Stomach (tissue), 9 donors: ENCODE data around the gene GRIFIN. TPM values are rescaled to one million over a fixed set of nuclear protein-coding genes. Genes with fewer than 3 reads are reported as not detected.

Experiments used
- DNase-seq, 2 donors: peaks; one replicate each; pipeline versions ENCODE4 v3.0.0 to v3.0.0-alpha.2; 2013 to 2019
- H3K27ac ChIP-seq, 5 donors: fragments of 200-600 bp in 4 of 5; sonication (generic) in 4 of 5; one replicate each; pipeline ENCODE4 v1.5.1; 2013 to 2019; ENCODE audit warnings: mild to moderate bottlenecking in 1 of 5, moderate library complexity in 1 of 5
- H3K27me3 ChIP-seq, 3 donors: fragments of 200-600 bp; sonication (generic); one replicate each; pipeline ENCODE4 v1.5.1; 2017 to 2019; ENCODE audit warnings: mixed run types in 1 of 3
- H3K36me3 ChIP-seq, 4 donors: fragments of 200-600 bp; sonication (generic); 1 replicate in 3 of 4; 2 replicates in 1 of 4; pipeline ENCODE4 v1.5.1; 2016 to 2019
- H3K4me1 ChIP-seq, 4 donors: fragments of 200-600 bp; sonication (generic); one replicate each; pipeline ENCODE4 v1.5.1; 2016 to 2019
- H3K4me3 ChIP-seq, 4 donors: fragments of 200-600 bp; sonication (generic) in 3 of 4; one replicate each; pipeline ENCODE4 v1.5.1; 2016 to 2019; ENCODE audit warnings: mild to moderate bottlenecking in 1 of 4
- H3K9me3 ChIP-seq, 4 donors: fragments of 200-600 bp; sonication (generic); one replicate each; pipeline ENCODE4 v1.5.1; 2016 to 2019
- EP300 ChIP-seq: sonication (generic); formaldehyde crosslinking; IDR thresholded peaks from one replicate; pipeline ENCODE4 v1.6.1; 2017; ENCODE audit warnings: antibody characterized with exemption
- POLR2A ChIP-seq, 4 donors: fragments of 450-650 bp; IDR thresholded peaks; one replicate each; pipeline ENCODE4 v1.6.1; 2016; ENCODE audit warnings: antibody characterized with exemption in 4 of 4, control low read depth in 2 of 4, mild to moderate bottlenecking in 1 of 4, moderate library complexity in 1 of 4
- POLR2AphosphoS5 ChIP-seq, 3 donors: sonication (generic); formaldehyde crosslinking; IDR thresholded peaks; one replicate each; pipeline ENCODE4 v1.6.1; 2016; ENCODE audit warnings: antibody characterized with exemption in 3 of 3
- WGBS, 5 donors: extraction: QIAGEN DNeasy Blood & Tissue Kit in 3 of 5; methylation state at CpG; one replicate each; pipeline versions ENCODE4 v1.1.5 to v1.1.7; 2013 to 2018; 5-methylcytosine and 5-hydroxymethylcytosine counted together
- intact Hi-C: fragments of 100-400 bp; cut with DNase I; formaldehyde crosslinking; loops from one replicate; pipeline ENCODE4 v1.15.1; 2023; ENCODE audit warnings: low total_unique reads
- polyA plus RNA-seq, 3 donors: library from polyadenylated mRNA; stranded (reverse); fragments of 200-250 nt; gene quantifications; one replicate each; pipeline ENCODE4 v1.2.3, GENCODE V29; 2013
- total RNA-seq, 5 donors: library from RNA; depleted of rRNA; stranded (reverse); fragments of >200 nt; gene quantifications; one replicate each; pipeline versions ENCODE4 v1.1.0 to v1.2.3, GENCODE V29; 2014 to 2016
- TF ChIP-seq, protein P1 (sequence below), 7 experiments: fragments of 450-650 bp in 4 of 7; fragments of 200-600 bp in 3 of 7; sonication (generic) in 3 of 7; IDR thresholded peaks; one replicate each; pipeline ENCODE4 v1.5.1; 2016 to 2019; ENCODE audit warnings: antibody characterized with exemption in 7 of 7, control low read depth in 2 of 7, mild to moderate bottlenecking in 1 of 7
- donor health status: healthy with polysubstance abuse.
- donor health status: Bipolar disorder and iron deficiency.
- donor health status: healthy.

Gene GRIFIN
- total and polyA plus RNA-seq, 8 donors, result not detected

DNA sequence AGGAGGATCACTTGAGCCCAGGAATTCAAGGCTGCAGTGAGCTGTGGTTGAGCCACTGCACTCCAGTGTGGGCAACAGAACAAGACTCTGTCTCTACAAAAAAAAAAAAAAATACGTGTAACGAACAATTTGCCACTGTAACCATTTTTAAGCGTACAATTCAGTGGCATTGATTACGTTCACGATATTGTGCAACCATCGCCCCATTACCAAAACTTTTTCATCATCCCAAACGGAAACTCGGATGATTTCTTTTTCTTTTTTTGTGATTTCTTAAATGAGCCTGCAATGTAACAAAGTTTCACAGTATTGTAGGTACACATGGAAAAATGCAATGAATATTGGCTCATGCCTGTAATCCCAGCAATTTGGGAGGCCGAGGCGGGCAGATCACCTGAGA lies 9.5 kb downstream of the GRIFIN start:
- DNase-seq, result no peak
- Histone ChIP-seq H3K27me3 (peaks cover 0 to 25% (median 0%) of the 10 kb centered on the region in 3 donors), H3K4me3 (no peak overlapping the region), H3K27ac (no peak overlapping the region), H3K36me3 (no peaks in the 10 kb centered on the region), H3K9me3 (no peaks in the 10 kb centered on the region), H3K4me1 (peaks cover 4 to 16% (median 11%) of the 10 kb centered on the region in 4 donors)
- TF ChIP-seq POLR2A (IDR thresholded peaks at IDR 0.05), result no peak
- TF ChIP-seq, protein P1, sequence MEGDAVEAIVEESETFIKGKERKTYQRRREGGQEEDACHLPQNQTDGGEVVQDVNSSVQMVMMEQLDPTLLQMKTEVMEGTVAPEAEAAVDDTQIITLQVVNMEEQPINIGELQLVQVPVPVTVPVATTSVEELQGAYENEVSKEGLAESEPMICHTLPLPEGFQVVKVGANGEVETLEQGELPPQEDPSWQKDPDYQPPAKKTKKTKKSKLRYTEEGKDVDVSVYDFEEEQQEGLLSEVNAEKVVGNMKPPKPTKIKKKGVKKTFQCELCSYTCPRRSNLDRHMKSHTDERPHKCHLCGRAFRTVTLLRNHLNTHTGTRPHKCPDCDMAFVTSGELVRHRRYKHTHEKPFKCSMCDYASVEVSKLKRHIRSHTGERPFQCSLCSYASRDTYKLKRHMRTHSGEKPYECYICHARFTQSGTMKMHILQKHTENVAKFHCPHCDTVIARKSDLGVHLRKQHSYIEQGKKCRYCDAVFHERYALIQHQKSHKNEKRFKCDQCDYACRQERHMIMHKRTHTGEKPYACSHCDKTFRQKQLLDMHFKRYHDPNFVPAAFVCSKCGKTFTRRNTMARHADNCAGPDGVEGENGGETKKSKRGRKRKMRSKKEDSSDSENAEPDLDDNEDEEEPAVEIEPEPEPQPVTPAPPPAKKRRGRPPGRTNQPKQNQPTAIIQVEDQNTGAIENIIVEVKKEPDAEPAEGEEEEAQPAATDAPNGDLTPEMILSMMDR (IDR thresholded peaks at IDR 0.05), result no peak
- TF ChIP-seq EP300, result no peak
- no peak for TF ChIP-seq POLR2AphosphoS5 (IDR thresholded peaks at IDR 0.05)
- 88 to 93% (median 91%) methylated on average over 10 of the region's 10 CpGs for WGBS, 5 donors
- intact Hi-C loops, result loop anchor here (10.0 kb wide), 1 partner anchor 98 kb away; no protein-coding TSS in a partner anchor

DNA sequence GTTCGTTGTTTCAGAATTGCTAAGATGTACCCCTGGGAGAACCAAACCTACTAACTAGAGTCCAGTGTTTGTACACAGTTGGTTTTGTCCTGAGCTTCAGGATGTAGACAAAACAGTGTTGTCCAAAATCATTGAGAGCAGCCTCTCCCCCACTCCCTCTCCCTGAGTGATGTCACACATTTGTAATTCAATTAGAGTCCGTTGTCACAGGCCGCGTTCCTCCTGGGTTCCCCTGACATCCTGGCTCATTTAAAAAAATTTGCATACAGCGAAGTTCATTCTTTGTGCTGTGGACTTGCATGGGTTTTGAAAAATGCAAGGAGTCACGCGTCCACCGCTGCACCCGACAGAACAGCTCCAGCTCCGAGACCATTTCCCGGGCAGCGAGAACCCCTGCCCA lies 10.3 kb downstream of the GRIFIN start:
- H3K4me3 ChIP-seq, result no peak overlapping the region
- H3K27ac ChIP-seq, result no peak overlapping the region
- peak in 1 of 2 donors; percentile 4 for DNase-seq
- H3K4me1 ChIP-seq, result peaks cover 4 to 9% (median 7%) of the 10 kb centered on the region in 4 donors
- intact Hi-C loops, result loop anchor here (10.0 kb wide), 1 partner anchor 99 kb away; no protein-coding TSS in a partner anchor
- 75 to 80% (median 79%) methylated on average over 12 of the region's 12 CpGs for WGBS, 5 donors
- peaks cover 0 to 17% (median 0%) of the 10 kb centered on the region in 3 donors for H3K27me3 ChIP-seq
- no peak for TF ChIP-seq POLR2AphosphoS5 (IDR thresholded peaks at IDR 0.05)
- no peak for TF ChIP-seq POLR2A (IDR thresholded peaks at IDR 0.05)
- TF ChIP-seq EP300, result no peak
- TF ChIP-seq, protein P1 (IDR thresholded peaks at IDR 0.05), result no peak
- no peaks in the 10 kb centered on the region for H3K36me3 ChIP-seq
- H3K9me3 ChIP-seq, result no peaks in the 10 kb centered on the region

DNA sequence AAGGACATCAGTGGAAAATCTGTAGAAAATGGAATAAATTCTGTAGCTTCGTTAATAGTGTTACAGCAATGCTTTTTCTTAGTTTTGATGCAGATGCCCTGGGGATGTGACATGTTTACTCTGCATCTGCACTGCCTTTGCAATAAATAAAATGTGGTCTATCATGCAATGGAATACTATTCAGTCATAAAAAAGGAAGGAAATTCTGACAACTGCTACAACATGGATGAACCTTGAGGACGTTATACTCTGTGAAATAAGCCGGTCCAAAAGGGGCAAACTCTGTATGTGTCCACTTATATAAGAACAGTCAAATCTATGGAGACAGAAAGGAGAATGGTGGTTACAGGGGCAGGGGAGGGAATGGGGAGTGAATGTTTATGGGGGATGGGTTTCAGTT lies 13.5 kb downstream of the GRIFIN start:
- H3K4me1 ChIP-seq, result no peaks in the 10 kb centered on the region
- no peak overlapping the region for H3K27ac ChIP-seq
- no peaks in the 10 kb centered on the region for H3K36me3 ChIP-seq
- TF ChIP-seq POLR2A (IDR thresholded peaks at IDR 0.05) (no peak), POLR2AphosphoS5 (IDR thresholded peaks at IDR 0.05) (no peak)
- 85 to 91% (median 86%) methylated on average over 3 of the region's 3 CpGs for WGBS, 5 donors
- no peaks in the 10 kb centered on the region for H3K9me3 ChIP-seq
- H3K4me3 ChIP-seq, result no peak overlapping the region
- intact Hi-C loops, result loop anchor here (10.0 kb wide), 1 partner anchor 102 kb away; no protein-coding TSS in a partner anchor
- no peaks in the 10 kb centered on the region for H3K27me3 ChIP-seq
- DNase-seq, result no peak

DNA sequence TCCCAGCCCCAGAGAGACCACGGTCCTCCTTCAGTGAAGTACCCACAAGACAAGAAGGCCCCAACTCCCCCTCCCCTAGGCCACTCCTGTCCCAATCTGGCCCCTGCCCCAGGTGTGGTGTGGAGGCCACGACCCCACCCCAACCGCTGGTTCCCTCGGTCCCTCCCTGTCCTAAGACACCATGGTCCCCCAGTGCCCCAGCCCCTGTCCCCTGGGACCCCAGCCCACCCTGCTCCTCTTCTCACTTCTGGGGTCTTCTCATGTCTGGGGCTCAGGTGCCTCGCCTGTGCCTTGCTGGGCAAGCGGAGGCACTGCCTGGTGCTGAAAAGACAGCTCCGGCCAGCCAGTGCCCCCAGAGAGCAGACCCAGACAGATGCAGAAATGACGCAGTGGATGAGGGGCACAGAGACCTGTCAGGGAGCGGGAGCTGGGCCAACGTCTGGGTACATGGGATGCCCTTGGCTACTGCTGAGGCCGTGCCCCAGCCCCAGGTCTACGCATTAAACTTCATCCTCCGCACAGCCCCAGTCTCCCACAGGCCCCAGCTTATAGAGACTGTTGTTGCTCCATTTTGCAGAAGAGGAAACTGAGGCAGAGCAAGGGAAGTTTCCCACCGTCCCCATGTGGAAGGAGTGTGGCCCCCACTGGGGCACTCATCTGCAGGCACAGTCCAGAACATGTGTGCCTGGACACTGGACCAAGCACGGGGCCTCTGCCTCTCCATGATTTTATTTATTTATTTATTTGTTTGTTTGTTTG lies 14.8 kb downstream of the GRIFIN start:
- no peak for DNase-seq
- 74 to 86% (median 81%) methylated on average over 14 to 15 of the region's 15 CpGs for WGBS, 5 donors

More for the DNA sequence above, 14.8 kb downstream of the GRIFIN start:
- Histone ChIP-seq H3K27me3 (no peaks in the 10 kb centered on the region), H3K4me1 (no peaks in the 10 kb centered on the region), H3K4me3 (no peak overlapping the region), H3K27ac (no peak overlapping the region), H3K9me3 (no peaks in the 10 kb centered on the region), H3K36me3 (no peaks in the 10 kb centered on the region)
- TF ChIP-seq, protein P1 (IDR thresholded peaks at IDR 0.05), result no peak
- TF ChIP-seq POLR2AphosphoS5 (IDR thresholded peaks at IDR 0.05) (no peak), EP300 (no peak), POLR2A (IDR thresholded peaks at IDR 0.05) (no peak)
- intact Hi-C loops, result loop anchor here (10.0 kb wide), 1 partner anchor 103 kb away; no protein-coding TSS in a partner anchor
